RWPE1 (cell line): Measurements from ENCODE around the gene GNLY.

Experiments
- CTCF ChIA-PET: fragments of 350-600 bp; sonication (Branson Sonifier 250); formaldehyde crosslinking; extraction: SDS; loops from one replicate; lab custom pipeline; 2021; lab: Yijun Ruan, JAX
- POLR2A ChIA-PET: fragments of 400-600 bp; formaldehyde crosslinking; extraction: SDS; loops from one replicate; lab custom pipeline; 2020; ENCODE audit warnings: antibody characterized with exemption; ENCODE audit not compliant: low non-redundant PET; lab: Yijun Ruan, JAX
- DNase-seq: peaks from one replicate; pipeline ENCODE4 v3.0.0; 2012; ENCODE audit warnings: low spot score
- H3K27ac ChIP-seq: fragments of 450-650 bp; 2 replicates; pipeline ENCODE4 v1.5.1; 2017
- TF ChIP-seq, protein P1 (sequence below): fragments of 450-650 bp; conservative IDR thresholded peaks from 2 replicates; pipeline ENCODE4 v1.5.1; 2017; ENCODE audit warnings: low read depth, mild to moderate bottlenecking

GNLY gene

GRCh38 chr2:85694052-85695025, at the start of gene GNLY:
Gene GNLY, plus strand, starts transcription at chr2:85694358. Its CDS starts 61 bp downstream, at chr2:85694419.
- TF ChIP-seq, protein P1, sequence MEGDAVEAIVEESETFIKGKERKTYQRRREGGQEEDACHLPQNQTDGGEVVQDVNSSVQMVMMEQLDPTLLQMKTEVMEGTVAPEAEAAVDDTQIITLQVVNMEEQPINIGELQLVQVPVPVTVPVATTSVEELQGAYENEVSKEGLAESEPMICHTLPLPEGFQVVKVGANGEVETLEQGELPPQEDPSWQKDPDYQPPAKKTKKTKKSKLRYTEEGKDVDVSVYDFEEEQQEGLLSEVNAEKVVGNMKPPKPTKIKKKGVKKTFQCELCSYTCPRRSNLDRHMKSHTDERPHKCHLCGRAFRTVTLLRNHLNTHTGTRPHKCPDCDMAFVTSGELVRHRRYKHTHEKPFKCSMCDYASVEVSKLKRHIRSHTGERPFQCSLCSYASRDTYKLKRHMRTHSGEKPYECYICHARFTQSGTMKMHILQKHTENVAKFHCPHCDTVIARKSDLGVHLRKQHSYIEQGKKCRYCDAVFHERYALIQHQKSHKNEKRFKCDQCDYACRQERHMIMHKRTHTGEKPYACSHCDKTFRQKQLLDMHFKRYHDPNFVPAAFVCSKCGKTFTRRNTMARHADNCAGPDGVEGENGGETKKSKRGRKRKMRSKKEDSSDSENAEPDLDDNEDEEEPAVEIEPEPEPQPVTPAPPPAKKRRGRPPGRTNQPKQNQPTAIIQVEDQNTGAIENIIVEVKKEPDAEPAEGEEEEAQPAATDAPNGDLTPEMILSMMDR = no peak
- ChIA-PET POLR2A (interaction anchor here (0.6 kb wide), 2 partner anchors 50 to 508 kb away, joined by 3 to 8 read pairs; no protein-coding TSS in a partner anchor), CTCF (no interaction called here)
- no peak within 1 kb of the TSS for H3K27ac ChIP-seq
- no peak for DNase-seq

DNA sequence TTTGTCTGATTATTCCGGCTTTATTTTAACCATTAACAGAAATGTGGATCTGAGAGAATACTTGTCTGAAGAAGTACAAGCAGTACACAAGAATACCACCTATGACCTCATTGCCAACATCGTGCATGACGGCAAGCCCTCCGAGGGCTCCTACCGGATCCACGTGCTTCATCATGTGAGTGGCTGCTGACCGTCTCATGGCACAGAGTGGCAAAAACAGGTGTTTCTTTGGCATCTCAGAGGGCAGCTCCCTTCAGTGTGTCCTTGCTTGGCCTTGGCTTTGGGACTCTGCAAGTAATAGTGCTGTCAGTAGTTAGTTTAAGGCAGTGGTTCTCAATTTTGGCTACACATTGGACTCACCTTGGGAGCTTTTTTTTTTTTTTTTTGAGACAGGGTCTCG, 49.2 kb upstream of the GNLY start:
- ChIA-PET POLR2A (no interaction called here), CTCF (no interaction called here)
- H3K27ac ChIP-seq = no peak overlapping the region
- TF ChIP-seq, protein P1 = no peak
- no peak for DNase-seq

DNA sequence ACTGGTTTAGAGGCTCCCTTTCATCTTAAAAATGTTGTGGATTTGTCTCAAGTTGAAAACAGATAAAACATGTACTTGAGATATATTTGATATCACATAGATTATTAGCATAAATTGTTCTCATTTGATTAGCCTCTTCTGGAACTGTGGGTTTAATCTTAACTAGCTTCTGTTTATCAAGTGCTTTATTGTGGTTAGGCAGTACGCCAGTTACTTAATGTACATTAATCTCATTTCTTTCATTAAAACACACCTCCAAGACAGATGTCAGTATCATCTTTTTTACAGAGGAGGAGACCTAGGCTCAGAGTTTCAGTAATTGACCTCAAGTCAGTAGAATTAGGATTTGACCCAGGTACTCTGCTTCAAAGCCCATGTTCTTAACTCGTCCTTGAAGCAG, 48.0 kb upstream of the GNLY start:
- TF ChIP-seq, protein P1 = no peak
- CTCF ChIA-PET = interaction anchor here (0.6 to 1.4 kb wide), 2 partner anchors 9 to 25 kb away, joined by 3 to 7 read pairs; no protein-coding TSS in a partner anchor
- POLR2A ChIA-PET = no interaction called here
- H3K27ac ChIP-seq = no peak overlapping the region
- no peak for DNase-seq

DNA sequence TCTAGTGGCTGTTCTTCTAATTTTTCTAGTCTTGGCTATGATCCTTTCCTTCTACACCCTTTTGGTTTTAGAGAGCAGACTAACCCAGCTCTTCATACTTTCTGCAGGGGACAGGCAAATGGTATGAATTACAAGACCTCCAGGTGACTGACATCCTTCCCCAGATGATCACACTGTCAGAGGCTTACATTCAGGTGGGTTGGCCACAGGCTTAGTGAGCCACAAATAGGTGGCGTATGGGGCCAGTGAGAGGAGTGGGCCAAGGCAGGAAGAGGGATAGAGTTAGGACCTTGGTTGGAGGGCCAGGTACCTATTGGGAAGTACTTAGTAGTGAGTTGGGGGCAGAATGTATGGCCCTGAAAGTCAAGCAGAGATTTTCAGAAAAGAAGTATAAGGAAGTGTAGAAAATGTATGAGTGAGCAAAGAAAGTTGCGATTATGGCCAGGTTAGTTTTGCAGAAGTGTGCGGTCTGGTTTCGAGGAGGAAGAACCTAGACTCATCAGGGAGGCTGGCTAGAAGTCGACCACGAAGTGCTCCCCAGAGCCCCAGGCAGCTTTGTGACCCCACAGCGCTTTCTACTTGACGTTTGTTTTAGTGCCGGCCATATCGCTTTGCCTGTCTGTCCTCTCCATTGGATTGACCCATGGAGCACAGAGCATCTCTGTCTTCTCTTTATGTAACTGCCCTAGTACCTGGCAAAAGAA, 46.2 kb upstream of the GNLY start:
- no peak for DNase-seq
- TF ChIP-seq, protein P1 = no peak
- POLR2A ChIA-PET = no interaction called here
- no peak overlapping the region for H3K27ac ChIP-seq
- CTCF ChIA-PET = interaction anchor here (0.8 to 2.6 kb wide), 4 partner anchors 8 to 31 kb away, joined by 3 to 17 read pairs (median 4); no protein-coding TSS in a partner anchor

DNA sequence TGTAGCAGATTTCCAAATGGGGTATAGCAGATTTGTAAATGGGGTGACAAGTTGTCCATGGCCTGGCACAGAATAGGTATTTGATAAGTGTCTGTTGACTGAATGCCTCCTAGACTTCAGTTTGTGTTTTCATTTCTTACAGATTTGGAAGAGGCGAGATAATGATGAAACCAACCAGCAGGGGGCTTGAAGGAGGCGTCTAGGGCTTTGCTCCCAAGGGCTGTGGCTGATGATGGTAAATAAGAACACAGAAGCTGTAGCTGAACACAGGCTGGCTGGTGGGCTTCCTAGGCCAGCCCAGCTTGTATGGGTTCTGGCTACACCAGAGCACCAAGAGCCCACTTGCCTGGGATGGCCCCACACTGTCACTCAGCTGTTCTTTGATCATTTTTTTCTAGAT, 45.5 kb upstream of the GNLY start:
- CTCF ChIA-PET = interaction anchor here (0.6 to 2.6 kb wide), 4 partner anchors 9 to 23 kb away, joined by 3 to 17 read pairs (median 6); no protein-coding TSS in a partner anchor
- DNase-seq = peak; percentile 25
- TF ChIP-seq, protein P1 = no peak; the same call in 1 of the 2 replicates
- POLR2A ChIA-PET = no interaction called here
- H3K27ac ChIP-seq = no peak overlapping the region
